GM06990 (cell line): ENCODE data around the gene FAM98A.

ENCODE experiments used
- DNase-seq: peaks from one replicate; pipeline ENCODE4 v3.0.0-alpha.2; 2011; ENCODE audit not compliant: insufficient read length; ENCODE audit errors: extremely low read depth
- H3K27me3 ChIP-seq: replicated peaks from 2 replicates; pipeline ENCODE4 v1.6.0; 2011; ENCODE audit warnings: low read length; ENCODE audit not compliant: control insufficient read depth, insufficient read depth
- H3K36me3 ChIP-seq: 2 replicates; pipeline ENCODE4 v1.5.1; 2011; ENCODE audit warnings: low read length; ENCODE audit not compliant: control insufficient read depth, insufficient read depth
- H3K4me3 ChIP-seq: replicated peaks from 2 replicates; pipeline ENCODE4 v1.5.1; 2011; ENCODE audit warnings: low read depth, mild to moderate bottlenecking, control low read depth, low read length
- CTCF ChIP-seq: IDR thresholded peaks from 2 replicates; pipeline ENCODE4 v1.5.1; 2011; ENCODE audit warnings: low read length, control low read depth, mild to moderate bottlenecking, inconsistent platforms; ENCODE audit not compliant: insufficient read depth, poor library complexity, severe bottlenecking

FAM98A gene

GRCh38 chr2:33550206-33550605 is 48.9 kb downstream of the FAM98A start:
- H3K36me3 ChIP-seq, result peaks cover 23% of the 10 kb centered on the region
- H3K27me3 ChIP-seq, result no peaks in the 10 kb centered on the region
- no peak for DNase-seq
- no peak for TF ChIP-seq CTCF
- H3K4me3 ChIP-seq, result no peak overlapping the region

DNA sequence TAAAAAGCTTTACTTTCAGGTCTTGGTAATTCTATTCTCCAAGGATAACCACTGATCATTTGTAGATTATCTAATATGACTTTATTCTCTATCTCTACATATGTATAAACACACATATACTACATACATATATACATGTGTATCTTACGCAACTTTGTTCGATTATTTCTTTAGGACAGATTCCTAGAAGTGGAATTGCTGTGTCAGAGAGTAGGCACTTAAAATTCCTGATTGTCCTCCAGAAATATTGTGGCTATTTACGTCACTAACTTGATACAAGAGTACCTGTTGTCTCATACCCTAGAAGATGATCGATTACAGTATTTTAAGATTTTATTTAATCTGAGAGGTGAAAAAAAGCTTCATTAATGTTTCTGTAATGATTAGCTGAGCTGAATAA is 57.9 kb downstream of the FAM98A start:
- no peaks in the 10 kb centered on the region for H3K27me3 ChIP-seq
- no peak overlapping the region for H3K4me3 ChIP-seq
- peaks cover 15% of the 10 kb centered on the region for H3K36me3 ChIP-seq
- TF ChIP-seq CTCF, result no peak
- no peak for DNase-seq

DNA sequence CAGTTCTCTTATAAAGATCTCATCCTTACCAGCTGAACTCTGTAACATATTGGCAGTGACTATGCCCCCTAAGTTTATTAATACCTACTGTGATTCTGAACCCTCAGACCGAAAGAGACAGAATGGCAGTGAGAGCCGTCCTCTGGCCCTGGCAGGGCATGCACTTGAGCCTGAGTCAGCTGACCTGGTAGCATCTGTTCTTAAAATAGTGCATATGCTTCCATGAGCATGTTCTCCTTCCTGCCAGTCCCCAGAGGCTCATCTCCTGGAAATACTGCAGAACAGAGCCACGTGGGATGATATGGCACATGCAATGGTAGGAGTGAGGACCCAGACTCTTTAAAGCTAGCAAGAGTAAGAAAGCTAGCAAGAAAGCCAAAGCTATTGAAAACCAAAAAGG is 63.7 kb downstream of the FAM98A start:
- Histone ChIP-seq H3K27me3 (no peaks in the 10 kb centered on the region), H3K36me3 (peaks cover 26% of the 10 kb centered on the region), H3K4me3 (no peak overlapping the region)
- TF ChIP-seq CTCF, result no peak
- DNase-seq, result no peak
